ENCODE data around the gene AHDC1.

- TF ChIP-seq CTCF (IDR thresholded peaks at IDR 0.05) (no peak), POLR2A (IDR thresholded peaks at IDR 0.05) (no peak)
Measured at GRCh38 chr1:27489501-27489972, 114.4 kb downstream of the AHDC1 start.
